ENCODE measurements around the gene CCDC85A. TPM values are rescaled to one million over a fixed set of nuclear protein-coding genes. Genes with fewer than 3 reads are reported as not detected.

CCDC85A gene
- total RNA-seq, 1 donor from 2014 or later = 0.70 TPM

- no peak for TF ChIP-seq CTCF (IDR thresholded peaks at IDR 0.05)
- H3K27ac Mint-ChIP-seq (ENCODE audit: unreplicated experiment) = no peak overlapping the region
- no peaks in the 10 kb centered on the region for H3K27me3 Mint-ChIP-seq (ENCODE audit: low read depth)
- H3K4me1 Mint-ChIP-seq (ENCODE audit: low read depth) = no peaks in the 10 kb centered on the region
- no peak for DNase-seq (ENCODE audit: low spot score)
- H3K36me3 Mint-ChIP-seq (ENCODE audit: low read depth) = no peaks in the 10 kb centered on the region
- H3K4me3 Mint-ChIP-seq (ENCODE audit: unreplicated experiment) = no peak overlapping the region
- H3K9me3 Mint-ChIP-seq (ENCODE audit: low read depth) = no peaks in the 10 kb centered on the region
Measured at GRCh38 chr2:56357655-56358295, 174.0 kb downstream of the CCDC85A start.

GRCh38 chr2:56361844-56362243 lies 178.1 kb downstream of the CCDC85A start:
- no peaks in the 10 kb centered on the region for H3K4me1 Mint-ChIP-seq (ENCODE audit: low read depth)
- H3K9me3 Mint-ChIP-seq (ENCODE audit: low read depth) = no peaks in the 10 kb centered on the region
- no peak overlapping the region for H3K4me3 Mint-ChIP-seq (ENCODE audit: unreplicated experiment)
- peaks cover under 1% of the 10 kb centered on the region for H3K27me3 Mint-ChIP-seq (ENCODE audit: low read depth)
- no peak overlapping the region for H3K27ac Mint-ChIP-seq (ENCODE audit: unreplicated experiment)
- TF ChIP-seq CTCF (IDR thresholded peaks at IDR 0.05) = no peak
- H3K36me3 Mint-ChIP-seq (ENCODE audit: low read depth) = no peaks in the 10 kb centered on the region
- no peak for DNase-seq (ENCODE audit: low spot score)

GRCh38 chr2:56364902-56365301 lies 181.1 kb downstream of the CCDC85A start:
- Mint-ChIP-seq H3K4me3 (ENCODE audit: unreplicated experiment) (no peak overlapping the region), H3K9me3 (ENCODE audit: low read depth) (no peaks in the 10 kb centered on the region), H3K36me3 (ENCODE audit: low read depth) (no peaks in the 10 kb centered on the region), H3K27me3 (ENCODE audit: low read depth) (peaks cover 4% of the 10 kb centered on the region), H3K27ac (ENCODE audit: unreplicated experiment) (no peak overlapping the region), H3K4me1 (ENCODE audit: low read depth) (no peaks in the 10 kb centered on the region)
- no peak for TF ChIP-seq CTCF (IDR thresholded peaks at IDR 0.05)
- DNase-seq (ENCODE audit: low spot score) = no peak

GRCh38 chr2:56369316-56369715 lies 185.5 kb downstream of the CCDC85A start:
- Mint-ChIP-seq H3K27me3 (ENCODE audit: low read depth) (peaks cover 6% of the 10 kb centered on the region), H3K27ac (ENCODE audit: unreplicated experiment) (no peak overlapping the region), H3K4me1 (ENCODE audit: low read depth) (no peaks in the 10 kb centered on the region), H3K36me3 (ENCODE audit: low read depth) (no peaks in the 10 kb centered on the region), H3K9me3 (ENCODE audit: low read depth) (no peaks in the 10 kb centered on the region), H3K4me3 (ENCODE audit: unreplicated experiment) (no peak overlapping the region)
- no peak for DNase-seq (ENCODE audit: low spot score)
- TF ChIP-seq CTCF (IDR thresholded peaks at IDR 0.05) = no peak

GRCh38 chr2:56372071-56372656 lies 188.4 kb downstream of the CCDC85A start:
- Mint-ChIP-seq H3K9me3 (ENCODE audit: low read depth) (no peaks in the 10 kb centered on the region), H3K4me1 (ENCODE audit: low read depth) (no peaks in the 10 kb centered on the region), H3K27ac (ENCODE audit: unreplicated experiment) (no peak overlapping the region), H3K27me3 (ENCODE audit: low read depth) (peaks cover 2% of the 10 kb centered on the region), H3K4me3 (ENCODE audit: unreplicated experiment) (no peak overlapping the region), H3K36me3 (ENCODE audit: low read depth) (no peaks in the 10 kb centered on the region)
- TF ChIP-seq CTCF (IDR thresholded peaks at IDR 0.05) = no peak
- no peak for DNase-seq (ENCODE audit: low spot score)

All from chondrocyte (in vitro differentiated cells).